DND-41 (cell line): ENCODE results near the gene WNT3.

Experiments used
- ATAC-seq: fragments of 200-7000 bp; cut with Tn5 transposase; 3 replicates; pipeline ENCODE4 v1.9.1; 2021; ENCODE audit warnings: low read depth; ENCODE audit not compliant: insufficient read depth
- DNase-seq: peaks from one replicate; pipeline ENCODE4 v3.0.0-alpha.2; 2020
- H2AFZ ChIP-seq: 2 replicates; pipeline ENCODE4 v1.6.0; 2012; ENCODE audit warnings: low read depth, low read length
- H3K27ac ChIP-seq: 2 replicates; pipeline ENCODE4 v1.5.1; 2012; ENCODE audit warnings: low read length, inconsistent platforms
- H3K27me3 ChIP-seq: fragments of 200-600 bp; sonication (generic); 2 replicates; pipeline ENCODE4 v1.6.0; 2012; ENCODE audit warnings: low read length, mild to moderate bottlenecking, inconsistent platforms; ENCODE audit not compliant: insufficient read depth, poor library complexity
- H3K36me3 ChIP-seq: 2 replicates; pipeline ENCODE4 v1.5.1; 2012; ENCODE audit warnings: low read length, inconsistent platforms; ENCODE audit not compliant: insufficient read depth
- H3K4me1 ChIP-seq: 2 replicates; pipeline ENCODE4 v1.5.1; 2012; ENCODE audit warnings: mild to moderate bottlenecking, low read length; ENCODE audit not compliant: insufficient read depth
- H3K4me2 ChIP-seq: 2 replicates; pipeline ENCODE4 v1.6.0; 2012; ENCODE audit warnings: mild to moderate bottlenecking, moderate library complexity, low read length, inconsistent platforms; ENCODE audit not compliant: insufficient read depth
- H3K4me3 ChIP-seq, 2 experiments: fragments of 200-600 bp in 1 of 2; shearing (Covaris generic) in 1 of 2; 2 replicates each; pipeline ENCODE4 v1.5.1; 2012 to 2016; ENCODE audit warnings: inconsistent platforms in 2 of 2, low read length in 2 of 2, mild to moderate bottlenecking in 2 of 2, low read depth in 1 of 2, moderate library complexity in 1 of 2
- H3K79me2 ChIP-seq: 2 replicates; pipeline ENCODE4 v1.6.0; 2012; ENCODE audit warnings: low read length, inconsistent platforms; ENCODE audit not compliant: insufficient read depth
- H3K9ac ChIP-seq: 2 replicates; pipeline ENCODE4 v1.6.0; 2012; ENCODE audit warnings: low read depth, mild to moderate bottlenecking, inconsistent platforms, low read length, moderate library complexity
- H3K9me3 ChIP-seq: 2 replicates; pipeline ENCODE4 v1.5.1; 2012; ENCODE audit warnings: low read length, moderate library complexity, mild to moderate bottlenecking, inconsistent platforms; ENCODE audit not compliant: insufficient read depth, severe bottlenecking
- H4K20me1 ChIP-seq: 2 replicates; pipeline ENCODE4 v1.6.0; 2012; ENCODE audit warnings: low read length; ENCODE audit not compliant: insufficient read depth
- EZH2 ChIP-seq: IDR thresholded peaks from 3 replicates; pipeline ENCODE4 v1.6.1; 2012; ENCODE audit warnings: borderline replicate concordance, low read depth, mild to moderate bottlenecking, moderate library complexity, low read length, inconsistent platforms; ENCODE audit not compliant: severe bottlenecking
- TF ChIP-seq, protein P1 (sequence below): IDR thresholded peaks from 2 replicates; pipeline ENCODE4 v1.5.1; 2012; ENCODE audit warnings: borderline replicate concordance, low read length, moderate library complexity, mild to moderate bottlenecking; ENCODE audit not compliant: poor library complexity, severe bottlenecking; ENCODE audit errors: extremely low read depth

Gene WNT3

DNA sequence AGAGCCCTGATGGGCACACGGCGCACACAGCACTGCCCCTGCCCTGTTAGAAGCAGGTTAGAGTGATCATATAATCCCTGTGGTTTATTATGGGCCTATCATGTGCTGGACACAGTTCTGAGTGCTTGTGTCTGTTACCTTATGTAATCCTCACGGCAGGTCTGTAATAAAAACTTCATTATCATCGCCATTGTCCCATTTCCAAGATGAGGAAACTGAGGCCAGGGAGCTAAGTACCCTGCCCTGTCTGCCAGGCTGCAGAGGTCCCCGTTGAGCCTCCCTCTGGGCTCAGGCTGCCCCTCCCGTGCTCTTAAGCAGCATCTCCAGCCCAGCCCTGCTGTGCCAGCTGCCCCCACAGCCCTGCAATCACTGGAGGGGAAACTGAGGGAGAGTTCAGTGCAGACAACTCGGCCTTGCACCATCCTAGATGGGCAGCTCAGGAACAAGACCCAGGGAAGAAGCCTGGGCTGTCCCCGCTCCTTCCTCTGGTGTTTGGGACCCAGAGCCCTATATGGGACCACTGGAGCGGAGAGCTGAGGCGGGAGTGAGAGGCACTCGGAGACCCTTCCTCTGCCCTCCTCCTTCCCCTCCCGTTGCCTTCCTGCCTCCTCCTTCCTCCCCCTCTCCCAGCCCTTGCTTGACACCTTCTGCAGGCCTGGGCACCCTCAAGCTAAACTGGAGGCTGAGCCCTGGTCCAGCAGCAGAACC is 42.0 kb downstream of the WNT3 start:
- no peak for ATAC-seq
- TF ChIP-seq EZH2: no peak
- TF ChIP-seq, protein P1, sequence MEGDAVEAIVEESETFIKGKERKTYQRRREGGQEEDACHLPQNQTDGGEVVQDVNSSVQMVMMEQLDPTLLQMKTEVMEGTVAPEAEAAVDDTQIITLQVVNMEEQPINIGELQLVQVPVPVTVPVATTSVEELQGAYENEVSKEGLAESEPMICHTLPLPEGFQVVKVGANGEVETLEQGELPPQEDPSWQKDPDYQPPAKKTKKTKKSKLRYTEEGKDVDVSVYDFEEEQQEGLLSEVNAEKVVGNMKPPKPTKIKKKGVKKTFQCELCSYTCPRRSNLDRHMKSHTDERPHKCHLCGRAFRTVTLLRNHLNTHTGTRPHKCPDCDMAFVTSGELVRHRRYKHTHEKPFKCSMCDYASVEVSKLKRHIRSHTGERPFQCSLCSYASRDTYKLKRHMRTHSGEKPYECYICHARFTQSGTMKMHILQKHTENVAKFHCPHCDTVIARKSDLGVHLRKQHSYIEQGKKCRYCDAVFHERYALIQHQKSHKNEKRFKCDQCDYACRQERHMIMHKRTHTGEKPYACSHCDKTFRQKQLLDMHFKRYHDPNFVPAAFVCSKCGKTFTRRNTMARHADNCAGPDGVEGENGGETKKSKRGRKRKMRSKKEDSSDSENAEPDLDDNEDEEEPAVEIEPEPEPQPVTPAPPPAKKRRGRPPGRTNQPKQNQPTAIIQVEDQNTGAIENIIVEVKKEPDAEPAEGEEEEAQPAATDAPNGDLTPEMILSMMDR: no peak
- Histone ChIP-seq H4K20me1 (no peaks in the 10 kb centered on the region), H3K4me3 (no peak overlapping the region), H2AFZ (no peak overlapping the region), H3K27me3 (no peaks in the 10 kb centered on the region), H3K4me1 (peaks cover 6% of the 10 kb centered on the region), H3K4me2 (no peak overlapping the region), H3K36me3 (no peaks in the 10 kb centered on the region), H3K79me2 (no peaks in the 10 kb centered on the region), H3K27ac (no peak overlapping the region), H3K9ac (no peak overlapping the region), H3K9me3 (no peaks in the 10 kb centered on the region)
- DNase-seq: no peak

DNA sequence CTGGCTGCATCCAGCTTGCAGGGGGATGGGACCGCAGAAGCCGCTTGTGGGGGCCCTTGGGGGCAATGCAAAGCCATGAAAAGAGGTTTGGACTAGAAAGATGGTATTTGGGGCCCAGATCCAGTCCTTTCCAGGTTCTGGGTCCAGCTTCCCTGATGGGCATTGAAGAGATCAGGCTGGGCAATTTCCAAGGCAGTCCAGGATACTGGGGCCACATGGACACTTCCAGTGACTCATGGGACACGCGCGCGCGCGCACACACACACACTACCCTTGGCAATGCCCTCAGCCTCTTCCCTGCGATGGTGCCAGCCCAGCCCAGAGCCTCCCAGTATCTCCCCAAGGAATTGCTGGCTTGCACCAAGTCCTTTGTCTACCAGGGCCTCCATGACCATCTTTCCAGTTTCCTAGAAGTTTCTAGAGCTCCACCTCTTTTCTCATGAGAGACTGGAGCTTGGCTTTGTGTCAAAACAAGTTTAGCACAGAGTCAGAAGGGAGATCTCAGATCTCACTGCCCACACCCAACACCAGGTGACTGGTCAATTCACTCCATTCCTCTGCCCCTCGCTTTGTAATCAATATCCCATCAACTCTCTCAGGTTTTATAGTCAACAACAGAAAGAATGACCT is 44.3 kb downstream of the WNT3 start:
- H3K9ac ChIP-seq: no peak overlapping the region
- no peak overlapping the region for H3K4me3 ChIP-seq
- ATAC-seq (no peak), DNase-seq (no peak)
- TF ChIP-seq, protein P1: no peak
- no peak for TF ChIP-seq EZH2
- H2AFZ ChIP-seq: no peak overlapping the region
- H3K9me3 ChIP-seq: no peaks in the 10 kb centered on the region
- H3K27ac ChIP-seq: no peak overlapping the region
- no peak overlapping the region for H3K4me2 ChIP-seq
- H3K79me2 ChIP-seq: no peaks in the 10 kb centered on the region
- no peaks in the 10 kb centered on the region for H4K20me1 ChIP-seq
- H3K27me3 ChIP-seq: no peaks in the 10 kb centered on the region
- H3K36me3 ChIP-seq: no peaks in the 10 kb centered on the region
- peaks cover 18% of the 10 kb centered on the region for H3K4me1 ChIP-seq

DNA sequence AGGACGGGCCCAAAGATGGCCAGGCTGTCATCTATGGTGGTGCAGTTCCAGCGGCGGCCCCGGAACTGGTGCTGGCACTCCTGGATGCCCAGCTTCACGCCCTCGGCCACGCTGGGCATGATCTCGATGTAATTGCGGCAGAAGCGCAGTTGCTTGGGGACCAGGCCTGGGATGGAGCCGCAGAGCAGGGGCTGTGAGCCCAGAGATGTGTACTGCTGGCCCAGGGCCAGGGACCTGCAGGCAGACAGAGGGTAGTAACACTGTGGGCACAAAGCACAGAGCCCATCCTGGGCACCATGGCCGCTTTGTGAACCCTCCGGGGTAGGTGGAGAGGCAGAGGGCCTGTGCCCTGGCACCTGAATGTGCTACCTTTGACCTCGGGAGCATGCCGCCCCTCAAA is 44.8 kb downstream of the WNT3 start:
- H3K27ac ChIP-seq: no peak overlapping the region
- ATAC-seq (no peak), DNase-seq (no peak)
- no peaks in the 10 kb centered on the region for H3K27me3 ChIP-seq
- no peaks in the 10 kb centered on the region for H3K9me3 ChIP-seq
- H3K79me2 ChIP-seq: no peaks in the 10 kb centered on the region
- no peaks in the 10 kb centered on the region for H4K20me1 ChIP-seq
- H3K4me1 ChIP-seq: peaks cover 18% of the 10 kb centered on the region
- H3K9ac ChIP-seq: no peak overlapping the region
- H3K36me3 ChIP-seq: no peaks in the 10 kb centered on the region
- no peak overlapping the region for H3K4me2 ChIP-seq
- TF ChIP-seq, protein P1: no peak
- no peak for TF ChIP-seq EZH2
- H3K4me3 ChIP-seq: no peak overlapping the region
- no peak overlapping the region for H2AFZ ChIP-seq
